ENCODE data around the gene ANKRD45.
"Not testable (repeated sequence)": the region's sequence is repeated elsewhere in the genome, so short reads cannot be mapped to it uniquely, and the experiment has no call there.

Gene ANKRD45

GRCh38 chr1:173608503-173609216, 61.0 kb downstream of the ANKRD45 start:
- TF ChIP-seq, protein P1, sequence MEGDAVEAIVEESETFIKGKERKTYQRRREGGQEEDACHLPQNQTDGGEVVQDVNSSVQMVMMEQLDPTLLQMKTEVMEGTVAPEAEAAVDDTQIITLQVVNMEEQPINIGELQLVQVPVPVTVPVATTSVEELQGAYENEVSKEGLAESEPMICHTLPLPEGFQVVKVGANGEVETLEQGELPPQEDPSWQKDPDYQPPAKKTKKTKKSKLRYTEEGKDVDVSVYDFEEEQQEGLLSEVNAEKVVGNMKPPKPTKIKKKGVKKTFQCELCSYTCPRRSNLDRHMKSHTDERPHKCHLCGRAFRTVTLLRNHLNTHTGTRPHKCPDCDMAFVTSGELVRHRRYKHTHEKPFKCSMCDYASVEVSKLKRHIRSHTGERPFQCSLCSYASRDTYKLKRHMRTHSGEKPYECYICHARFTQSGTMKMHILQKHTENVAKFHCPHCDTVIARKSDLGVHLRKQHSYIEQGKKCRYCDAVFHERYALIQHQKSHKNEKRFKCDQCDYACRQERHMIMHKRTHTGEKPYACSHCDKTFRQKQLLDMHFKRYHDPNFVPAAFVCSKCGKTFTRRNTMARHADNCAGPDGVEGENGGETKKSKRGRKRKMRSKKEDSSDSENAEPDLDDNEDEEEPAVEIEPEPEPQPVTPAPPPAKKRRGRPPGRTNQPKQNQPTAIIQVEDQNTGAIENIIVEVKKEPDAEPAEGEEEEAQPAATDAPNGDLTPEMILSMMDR (IDR thresholded peaks at IDR 0.05; ENCODE audit: low read depth, low read length), result no peak
- no peak overlapping the region for H3K4me3 ChIP-seq (ENCODE audit: low read depth, low read length)

DNA sequence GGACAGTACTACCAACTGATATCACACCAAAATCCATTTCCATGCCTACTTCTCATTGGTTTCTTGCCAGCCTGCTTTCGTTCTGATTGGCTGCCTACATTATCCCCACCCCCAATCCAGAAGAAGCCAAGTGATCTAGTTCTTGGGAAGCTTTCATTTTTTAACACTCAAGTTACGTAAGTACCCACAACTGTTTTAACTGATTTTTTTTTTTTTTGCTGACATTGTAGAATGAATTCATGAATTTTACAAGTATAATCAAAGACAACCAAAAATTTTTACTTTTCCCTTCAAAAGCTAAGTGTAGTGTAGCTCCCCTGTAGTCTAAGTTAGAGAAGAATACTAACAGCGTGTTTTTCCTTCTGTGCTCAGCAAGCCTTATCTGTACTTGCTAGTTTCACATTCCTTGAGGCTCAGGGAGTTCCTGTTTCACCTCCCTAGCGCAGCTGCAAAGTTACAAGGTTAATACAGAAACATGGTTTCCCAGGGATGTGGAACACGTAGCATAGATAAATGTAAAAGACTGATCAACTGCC, 66.5 kb downstream of the ANKRD45 start, which contains the start of gene SLC9C2:
Gene SLC9C2, minus strand, starts transcription at position 17 of the 536 bp plus-strand sequence. CDS start 1,296 bp downstream, outside the sequence.
- TF ChIP-seq, protein P1 (IDR thresholded peaks at IDR 0.05; ENCODE audit: low read depth, low read length), result no peak
- H3K4me3 ChIP-seq (ENCODE audit: low read depth, low read length), result no peak within 1 kb of the TSS

DNA sequence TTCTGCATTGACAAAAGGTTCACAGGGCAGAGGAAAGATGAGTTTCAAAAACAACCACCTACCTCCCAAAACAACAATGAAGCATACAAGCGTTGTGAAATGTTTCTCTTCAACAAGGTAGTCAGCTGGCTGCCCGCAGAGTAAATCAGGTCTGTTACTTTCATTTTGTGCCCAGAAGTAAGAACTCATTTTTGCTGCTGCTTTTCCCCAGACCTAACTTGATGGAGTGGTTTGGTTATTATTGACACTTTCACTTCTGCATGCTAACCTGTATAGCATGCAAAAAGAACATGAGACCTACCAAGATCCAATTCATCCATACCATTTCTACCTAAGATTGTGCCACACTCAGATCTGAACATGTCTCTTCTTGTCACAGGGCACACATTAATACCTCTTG, 68.1 kb downstream of the ANKRD45 start:
- H3K4me3 ChIP-seq (ENCODE audit: low read depth, low read length), result peak overlapping the region; percentile 2; the same call in 1 of the 2 replicates
- TF ChIP-seq, protein P1 (IDR thresholded peaks at IDR 0.05; ENCODE audit: low read depth, low read length), result no peak

DNA sequence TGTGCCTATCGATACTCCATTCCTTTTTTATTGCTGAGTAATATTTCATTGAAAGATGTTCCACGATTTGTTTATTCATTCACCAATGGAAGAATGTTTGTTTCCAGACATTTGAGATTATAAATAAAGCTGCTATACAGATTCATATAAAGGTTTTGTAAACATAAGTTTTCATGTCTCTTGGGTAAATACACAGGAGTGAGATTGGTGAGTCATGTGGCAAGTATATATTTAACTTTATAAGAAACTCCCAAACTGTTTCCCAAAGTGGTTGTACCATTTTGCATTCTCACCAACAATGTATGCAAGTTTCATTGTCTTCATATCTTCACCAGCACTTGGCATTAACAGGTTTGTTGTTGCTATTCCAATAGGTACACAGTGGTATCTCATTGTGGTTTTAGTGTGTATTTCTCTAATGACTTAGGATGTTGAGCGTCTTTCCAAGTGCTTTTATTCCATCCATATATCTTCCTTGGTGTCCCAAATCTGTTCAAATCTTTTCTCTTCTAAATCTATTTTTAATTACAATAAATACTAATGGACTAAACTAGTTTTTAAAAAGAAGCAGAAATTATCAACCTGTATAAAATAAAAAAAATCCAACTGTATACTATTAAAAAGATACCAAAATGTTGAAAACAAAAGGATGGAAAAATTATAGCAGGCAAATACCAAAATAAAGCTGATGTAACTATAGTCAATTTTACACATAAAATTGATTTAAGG, 73.4 kb downstream of the ANKRD45 start:
- no peak overlapping the region for H3K4me3 ChIP-seq (ENCODE audit: low read depth, low read length)
- TF ChIP-seq, protein P1 (IDR thresholded peaks at IDR 0.05; ENCODE audit: low read depth, low read length), result no peak

DNA sequence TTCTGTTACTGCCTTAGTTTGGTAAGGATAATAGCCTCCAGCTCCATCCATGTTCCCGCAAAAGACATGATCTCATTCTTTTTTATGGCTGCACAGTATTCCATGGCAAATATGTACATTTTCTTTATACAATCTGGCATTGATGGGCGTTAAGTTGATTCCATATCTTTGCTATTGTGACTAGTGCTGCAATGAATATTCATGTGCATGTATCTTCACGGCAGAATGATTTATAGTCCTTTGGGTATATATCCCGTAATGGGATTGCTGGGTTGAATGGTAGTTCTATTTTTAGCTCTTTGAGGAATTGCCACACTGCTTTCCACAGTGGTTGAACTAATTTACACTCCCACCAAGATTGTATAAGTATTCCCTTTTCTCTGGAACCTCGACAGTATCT, 78.5 kb downstream of the ANKRD45 start:
- not testable (repeated sequence) for H3K4me3 ChIP-seq (ENCODE audit: low read depth, low read length)

GRCh38 chr1:173590557-173590956, 79.1 kb downstream of the ANKRD45 start:
- no peak overlapping the region for H3K4me3 ChIP-seq (ENCODE audit: low read depth, low read length)
- TF ChIP-seq, protein P1 (IDR thresholded peaks at IDR 0.05; ENCODE audit: low read depth, low read length), result no peak

DNA sequence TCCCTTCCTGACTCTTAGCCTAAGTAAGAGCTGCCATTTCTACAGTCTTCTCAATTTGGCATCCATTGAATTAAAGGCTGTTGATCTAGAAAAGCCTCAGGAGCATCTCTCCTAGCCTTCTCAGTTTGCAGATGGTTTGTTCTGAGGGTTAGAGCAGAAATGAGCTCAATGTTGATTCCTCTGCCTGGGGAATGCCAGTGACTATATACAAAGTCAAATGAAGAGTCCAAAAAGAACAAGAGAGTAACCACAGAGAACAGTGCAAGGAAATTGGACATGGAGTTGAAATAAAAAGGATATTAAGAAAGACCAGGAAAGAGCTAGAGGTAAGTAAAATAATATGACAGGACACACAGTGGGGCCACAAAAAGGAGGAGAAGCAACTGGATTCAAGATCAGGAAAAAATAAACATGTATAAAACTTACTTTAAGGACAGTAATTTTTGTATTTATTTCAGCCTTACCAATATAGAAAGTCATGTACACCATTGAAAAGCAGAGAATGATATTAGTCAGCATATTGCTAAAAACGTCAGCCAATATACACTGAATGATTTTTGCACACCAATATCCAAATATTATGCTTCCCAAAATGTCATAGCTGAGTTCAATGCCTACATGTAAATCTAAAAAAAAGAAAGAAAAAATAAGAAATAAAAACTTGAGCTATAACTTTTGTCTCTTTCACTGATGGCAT, 88.1 kb downstream of the ANKRD45 start:
- no peak overlapping the region for H3K4me3 ChIP-seq (ENCODE audit: low read depth, low read length)
- TF ChIP-seq, protein P1 (IDR thresholded peaks at IDR 0.05; ENCODE audit: low read depth, low read length), result no peak

Data from WI38 (cell line).